AML-193 (cell line): ENCODE measurements around the gene SRGAP2B.
"Not testable (repeated sequence)": the region's sequence is repeated elsewhere in the genome, so short reads cannot be mapped to it uniquely, and the experiment has no call there.

Experiments used
- DNase-seq, 2 experiments: peaks; one replicate each; lab custom pipeline; 2025; lab: John Stamatoyannopoulos, UW

Gene SRGAP2B

DNA sequence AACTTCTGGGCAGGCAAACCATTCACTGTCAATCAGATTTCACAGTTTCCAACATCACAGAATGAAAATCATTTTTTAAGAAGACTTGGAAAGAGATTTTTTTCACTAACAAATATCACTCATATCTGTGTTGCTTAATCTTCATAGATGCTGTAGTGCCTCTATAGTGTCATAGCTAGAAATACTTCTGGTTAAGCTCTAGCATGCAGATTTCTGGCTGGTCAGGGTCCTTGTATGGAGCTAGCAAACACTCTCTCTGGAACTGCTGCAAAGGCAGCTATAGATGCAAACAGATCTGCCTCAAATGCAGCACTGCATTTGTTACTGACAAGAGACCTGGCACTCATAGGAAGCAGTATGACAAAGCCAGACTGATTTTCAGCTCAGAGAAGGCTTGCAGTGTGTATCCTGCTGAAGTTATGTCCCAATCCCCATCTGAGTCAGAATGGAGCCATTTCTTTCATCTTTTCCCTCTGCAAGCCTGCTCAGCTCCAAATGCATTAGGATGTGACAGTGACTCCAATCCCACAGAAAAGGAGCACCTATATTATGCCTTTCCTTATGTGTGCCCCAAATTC lies 99.2 kb downstream of the SRGAP2B start:
- DNase-seq: not testable (repeated sequence)

DNA sequence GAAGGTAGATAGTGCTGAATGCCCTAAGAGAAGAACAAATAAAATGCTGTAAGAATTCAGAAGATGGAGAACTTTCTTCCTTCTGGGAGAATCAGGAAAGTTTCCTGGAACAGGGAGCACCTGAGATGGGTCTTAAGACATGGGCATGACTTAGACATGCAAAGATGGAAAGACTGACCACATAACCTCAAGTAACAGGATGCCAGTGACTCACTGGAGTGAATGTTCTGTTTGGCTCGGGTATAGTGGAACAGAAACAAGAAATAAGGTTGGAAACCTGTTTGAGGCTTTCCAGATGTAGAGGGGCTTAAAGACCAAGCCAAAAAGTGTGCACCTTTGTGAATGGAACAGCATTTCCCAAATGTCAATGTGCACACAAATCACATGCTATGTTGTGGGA lies 102.2 kb downstream of the SRGAP2B start:
- DNase-seq: not testable (repeated sequence)

DNA sequence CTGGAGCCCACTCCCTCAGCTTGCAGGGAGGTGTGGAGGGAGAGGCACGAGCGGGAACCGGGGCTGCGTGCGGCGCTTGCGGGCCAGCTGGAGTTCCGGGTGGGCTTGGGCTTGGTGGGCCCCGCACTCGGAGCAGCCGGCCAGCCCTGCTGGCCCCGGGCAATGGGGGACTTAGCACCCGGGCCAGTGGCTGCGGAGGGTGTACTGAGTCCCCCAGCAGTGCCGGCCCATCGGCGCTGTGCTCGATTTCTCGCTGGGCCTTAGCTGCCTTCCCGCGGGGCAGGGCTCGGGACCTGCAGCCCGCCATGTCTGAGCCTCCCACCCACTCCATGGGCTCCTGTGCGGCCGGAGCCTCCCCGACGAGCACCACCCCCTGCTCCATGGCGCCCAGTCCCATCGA lies 104.5 kb downstream of the SRGAP2B start:
- not testable (repeated sequence) for DNase-seq

DNA sequence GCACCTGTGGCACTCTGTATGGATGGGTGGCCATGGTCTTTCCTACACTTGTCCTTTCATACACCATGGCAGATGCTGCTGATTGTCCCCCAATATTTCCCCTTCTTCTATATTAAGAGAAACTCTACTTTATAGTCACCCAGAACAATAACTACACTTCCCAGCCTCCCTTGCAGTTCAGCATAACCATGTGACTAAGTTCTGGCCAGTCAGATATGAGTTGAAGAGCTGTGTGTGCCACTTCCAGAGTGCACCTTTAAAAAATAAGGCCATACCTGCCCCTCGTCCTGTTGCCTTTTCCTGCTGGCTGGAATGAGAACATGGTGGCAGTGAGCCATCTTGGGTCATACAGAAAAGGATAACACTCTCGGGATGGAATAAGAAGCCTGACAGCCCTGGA lies 108.0 kb downstream of the SRGAP2B start:
- not testable (repeated sequence) for DNase-seq

DNA sequence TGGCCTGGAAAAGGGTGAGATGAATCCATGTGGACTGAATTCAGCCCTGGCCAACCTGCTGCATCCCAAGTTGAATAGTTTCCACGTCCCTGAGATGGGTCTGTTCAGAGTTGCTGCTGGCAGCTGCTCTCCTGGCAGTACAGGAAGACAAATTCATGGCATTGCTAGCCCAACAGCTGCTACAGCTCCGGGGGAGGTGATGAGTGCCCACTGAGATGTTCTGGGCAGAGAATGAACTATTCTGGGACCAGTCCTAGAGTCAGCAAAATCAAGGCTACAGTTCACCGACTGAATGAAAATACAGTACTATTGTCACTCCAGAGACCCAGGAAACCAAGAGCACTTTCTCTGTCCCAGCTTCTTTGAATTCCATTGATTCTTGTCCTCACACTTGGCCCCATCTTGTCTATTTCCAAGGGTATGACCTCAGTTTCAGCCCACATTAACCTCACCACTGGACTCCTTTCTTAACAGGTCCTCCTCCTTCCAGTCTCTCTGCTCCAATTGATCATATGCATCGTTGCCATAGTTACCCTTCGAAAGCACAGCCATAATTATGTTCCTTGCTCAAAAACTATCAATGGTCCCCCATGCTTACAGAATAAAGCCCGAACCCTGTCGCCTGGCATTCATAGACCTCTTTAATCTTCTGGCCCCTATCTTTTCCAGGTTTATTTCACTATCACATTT lies 108.8 kb downstream of the SRGAP2B start:
- DNase-seq: not testable (repeated sequence)

DNA sequence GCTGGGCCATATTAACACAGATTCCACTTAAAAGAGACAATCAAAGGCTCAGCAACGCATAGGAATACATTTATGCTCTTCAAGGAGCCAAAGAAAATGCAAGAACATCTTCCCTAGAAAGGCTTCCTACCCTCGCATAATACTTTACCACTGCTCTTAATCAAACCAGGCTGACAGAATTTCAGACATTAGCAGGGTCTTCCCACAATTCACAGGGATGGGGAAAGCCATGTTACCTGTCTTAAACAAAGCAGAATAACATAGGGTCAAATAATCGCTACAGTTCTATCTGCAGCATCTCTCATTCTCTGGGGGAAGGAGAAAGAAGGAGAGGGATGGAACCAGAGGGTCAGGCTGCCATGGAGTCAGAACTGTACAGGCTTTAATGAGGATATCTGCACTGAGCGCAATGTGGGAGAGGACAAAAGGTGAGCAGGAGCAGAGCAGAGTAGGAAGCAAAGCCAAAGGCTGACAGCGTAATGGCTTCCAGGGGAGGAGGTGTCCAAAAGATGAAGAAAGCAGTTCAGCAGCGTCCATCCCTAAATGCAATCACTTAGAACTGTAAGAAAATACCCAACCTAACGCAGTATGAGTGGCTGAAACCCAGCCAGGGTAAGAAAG lies 109.5 kb downstream of the SRGAP2B start:
- not testable (repeated sequence) for DNase-seq

DNA sequence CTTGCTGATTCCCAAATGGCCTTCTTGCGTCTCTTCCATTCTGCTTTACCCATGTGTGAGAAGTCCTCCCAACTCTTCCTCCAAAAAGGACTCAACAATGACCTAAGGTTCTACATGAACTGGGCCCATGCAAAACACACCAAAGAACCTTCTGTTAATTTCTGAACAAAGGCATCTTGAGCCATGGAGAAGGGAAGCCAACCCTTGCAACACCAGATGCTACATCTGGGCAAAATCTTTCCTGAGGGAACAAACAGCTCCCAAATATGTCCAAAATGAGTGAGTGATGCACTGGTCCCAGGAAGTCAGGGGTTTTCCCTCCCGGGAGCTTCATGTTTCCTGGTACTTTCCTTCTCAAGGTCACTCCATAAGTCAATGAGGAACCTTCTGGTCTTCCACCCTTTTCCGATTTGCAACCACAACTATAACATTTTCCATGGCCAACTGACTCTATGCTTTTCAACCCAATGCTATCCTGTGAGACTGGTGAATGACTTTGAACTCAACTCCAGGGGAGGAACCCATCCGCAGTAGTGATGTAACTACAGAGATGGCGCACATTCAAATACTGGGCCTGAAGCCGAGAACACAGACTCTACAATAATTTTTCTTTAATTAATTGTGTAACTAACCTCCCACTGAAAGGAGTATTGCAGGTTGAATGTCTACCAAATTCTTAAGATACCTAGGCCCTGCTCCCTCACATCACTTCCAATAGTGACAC lies 112.2 kb downstream of the SRGAP2B start:
- not testable (repeated sequence) for DNase-seq

DNA sequence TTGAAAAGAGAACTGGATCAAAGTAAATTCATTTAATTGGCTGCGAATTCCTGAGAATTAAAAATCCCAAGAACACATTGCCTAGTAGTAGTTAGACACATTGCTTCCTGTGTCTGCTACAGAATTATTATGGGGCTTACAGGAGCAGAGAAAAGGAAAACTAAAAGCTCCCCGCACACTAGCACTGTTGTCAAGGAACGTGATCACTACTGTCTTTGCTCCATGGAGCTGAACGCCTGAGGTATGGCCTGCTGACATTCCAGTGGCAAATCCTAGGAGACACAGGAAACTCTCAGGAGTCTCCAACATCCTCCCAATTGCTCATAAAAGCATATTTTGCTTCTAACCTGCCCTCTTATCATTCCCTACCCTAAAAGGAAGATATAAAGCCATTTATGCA lies 114.0 kb downstream of the SRGAP2B start:
- DNase-seq: not testable (repeated sequence)

DNA sequence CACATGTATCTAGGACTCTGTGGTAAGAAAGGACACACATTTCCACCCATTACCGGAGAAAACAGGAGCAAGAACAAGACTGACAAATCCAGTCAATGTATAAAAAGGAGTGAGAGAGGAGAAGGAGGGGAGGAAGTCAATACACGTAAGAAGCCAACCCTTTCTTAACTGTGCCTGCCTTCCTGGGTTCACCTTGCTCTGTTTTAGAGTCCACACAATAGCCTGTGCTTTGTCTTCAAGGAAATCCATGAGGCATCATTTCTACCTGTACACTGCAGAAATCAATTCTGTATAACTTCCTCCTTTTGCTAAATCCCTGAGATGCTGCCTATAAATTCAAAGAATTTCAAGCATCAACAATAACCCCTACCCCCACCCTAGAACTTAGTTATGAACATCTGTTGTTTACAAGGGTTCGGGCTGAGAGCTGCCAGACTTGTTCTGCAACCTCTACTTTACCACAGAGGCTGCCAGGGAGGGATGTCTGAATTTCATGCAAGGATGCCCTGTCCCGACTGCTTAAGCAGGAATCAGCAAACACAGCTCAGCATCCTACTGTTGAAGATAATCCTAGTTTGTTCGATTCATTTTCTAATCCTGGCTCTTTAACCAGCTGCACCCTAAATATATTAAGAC lies 115.0 kb downstream of the SRGAP2B start:
- DNase-seq: not testable (repeated sequence)

DNA sequence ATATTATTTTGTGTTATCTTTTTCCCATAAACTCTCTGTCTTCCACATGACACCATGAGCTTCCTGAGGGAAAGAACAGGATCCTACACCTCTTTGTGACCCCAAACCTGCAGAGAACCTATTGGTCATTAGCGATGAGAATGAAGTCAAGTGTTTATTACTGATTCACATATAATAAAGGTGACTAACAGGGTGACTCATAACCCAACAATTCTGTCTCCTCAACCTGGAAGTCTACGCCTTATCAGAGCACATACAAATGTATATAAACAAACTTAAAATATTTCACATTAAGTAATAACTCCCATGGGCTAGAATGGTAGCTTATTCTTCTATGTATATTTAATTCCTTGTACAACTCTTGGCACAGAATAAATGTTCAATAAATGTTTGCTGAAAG lies 117.3 kb downstream of the SRGAP2B start:
- DNase-seq: not testable (repeated sequence)

DNA sequence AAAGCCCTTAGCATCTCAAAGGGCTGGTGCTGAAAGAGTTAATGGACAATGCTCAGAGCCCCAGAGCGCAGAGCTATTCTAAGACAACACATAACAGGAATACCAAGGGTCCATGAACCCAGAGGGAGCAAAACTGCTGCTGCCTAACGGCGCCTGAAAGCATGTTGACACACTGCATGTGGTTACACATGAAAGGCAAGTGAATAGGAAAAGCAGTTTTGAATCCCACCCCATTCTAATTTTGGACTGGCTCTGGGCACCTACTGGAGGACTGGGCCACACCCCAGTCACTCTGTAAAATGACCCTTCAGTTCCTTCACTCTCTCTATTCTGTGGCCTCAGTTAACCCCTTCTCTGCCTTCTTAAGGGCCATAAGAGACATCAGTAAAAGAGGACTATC lies 123.2 kb downstream of the SRGAP2B start:
- not testable (repeated sequence) for DNase-seq

DNA sequence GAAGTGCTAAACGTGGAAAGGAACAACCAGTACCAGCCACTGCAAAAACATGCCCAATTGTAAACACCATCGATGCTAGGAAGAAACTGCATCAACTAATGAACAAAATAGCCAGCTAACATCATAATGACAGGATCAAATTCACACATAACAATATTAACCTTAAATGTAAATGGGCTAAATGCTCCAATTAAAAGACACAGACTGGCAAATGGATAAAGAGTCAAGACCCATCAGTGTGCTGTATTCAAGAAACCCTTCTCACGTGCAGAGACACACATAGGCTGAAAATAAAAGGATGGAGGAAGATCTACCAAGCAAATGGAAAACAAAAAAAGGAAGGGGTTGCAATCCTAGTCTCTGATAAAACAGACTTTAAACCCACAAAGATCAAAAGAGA lies 128.6 kb downstream of the SRGAP2B start:
- DNase-seq: not testable (repeated sequence)

DNA sequence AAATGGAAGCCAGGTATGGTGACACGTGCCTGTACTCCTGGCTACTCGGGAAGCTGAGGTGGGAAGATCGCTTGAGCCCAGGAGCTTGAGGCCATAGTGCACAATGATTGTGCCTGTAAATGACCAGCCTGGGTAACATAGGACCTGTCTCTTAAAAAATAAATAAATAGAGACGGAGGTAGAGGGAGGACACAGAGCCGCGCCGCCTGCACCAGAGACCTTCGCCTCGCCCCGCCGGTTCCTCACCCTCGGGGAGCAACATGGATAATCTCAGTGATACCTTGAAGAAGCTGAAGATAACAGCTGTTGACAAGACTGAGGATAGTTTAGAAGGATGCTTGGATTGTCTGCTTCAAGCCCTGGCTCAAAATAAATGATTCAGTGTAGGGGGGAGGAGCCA lies 130.4 kb downstream of the SRGAP2B start:
- not testable (repeated sequence) for DNase-seq

DNA sequence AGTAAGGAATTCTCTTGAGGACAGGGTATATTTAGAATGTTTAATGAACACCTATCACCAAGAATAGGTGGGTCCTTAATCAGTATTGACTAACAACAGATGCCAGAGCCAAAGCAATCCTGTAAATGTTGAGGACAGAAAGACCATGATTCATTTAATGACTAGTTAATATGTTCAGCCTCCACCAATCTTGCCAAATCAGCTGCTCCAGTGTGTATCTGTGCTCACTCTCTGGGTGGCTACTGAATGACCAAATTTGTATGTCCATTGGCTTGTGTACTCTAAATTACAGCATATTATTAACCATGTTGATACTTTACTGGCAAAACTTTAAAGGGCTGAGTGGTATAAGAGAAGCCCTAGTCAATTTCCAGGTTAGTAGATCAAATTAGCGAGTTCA lies 130.9 kb downstream of the SRGAP2B start:
- not testable (repeated sequence) for DNase-seq

DNA sequence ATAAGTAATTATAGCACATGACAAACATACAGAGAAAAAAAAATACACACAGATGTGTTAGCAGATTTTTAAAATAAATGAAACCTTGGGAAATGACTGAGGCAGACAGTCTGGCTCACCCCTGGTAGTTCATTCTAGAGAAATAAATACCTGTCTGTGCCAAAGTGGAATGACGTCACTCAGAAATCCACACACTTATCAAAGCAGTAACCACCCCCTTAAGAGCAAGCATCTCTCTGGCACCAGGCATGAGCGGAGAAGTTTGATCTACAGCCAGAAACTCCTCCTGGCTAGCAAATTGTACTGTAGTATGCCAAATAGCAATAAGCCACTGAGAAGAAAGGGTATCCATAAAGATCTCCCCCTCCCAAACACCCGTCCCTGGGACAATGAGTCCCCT lies 131.6 kb downstream of the SRGAP2B start:
- not testable (repeated sequence) for DNase-seq

DNA sequence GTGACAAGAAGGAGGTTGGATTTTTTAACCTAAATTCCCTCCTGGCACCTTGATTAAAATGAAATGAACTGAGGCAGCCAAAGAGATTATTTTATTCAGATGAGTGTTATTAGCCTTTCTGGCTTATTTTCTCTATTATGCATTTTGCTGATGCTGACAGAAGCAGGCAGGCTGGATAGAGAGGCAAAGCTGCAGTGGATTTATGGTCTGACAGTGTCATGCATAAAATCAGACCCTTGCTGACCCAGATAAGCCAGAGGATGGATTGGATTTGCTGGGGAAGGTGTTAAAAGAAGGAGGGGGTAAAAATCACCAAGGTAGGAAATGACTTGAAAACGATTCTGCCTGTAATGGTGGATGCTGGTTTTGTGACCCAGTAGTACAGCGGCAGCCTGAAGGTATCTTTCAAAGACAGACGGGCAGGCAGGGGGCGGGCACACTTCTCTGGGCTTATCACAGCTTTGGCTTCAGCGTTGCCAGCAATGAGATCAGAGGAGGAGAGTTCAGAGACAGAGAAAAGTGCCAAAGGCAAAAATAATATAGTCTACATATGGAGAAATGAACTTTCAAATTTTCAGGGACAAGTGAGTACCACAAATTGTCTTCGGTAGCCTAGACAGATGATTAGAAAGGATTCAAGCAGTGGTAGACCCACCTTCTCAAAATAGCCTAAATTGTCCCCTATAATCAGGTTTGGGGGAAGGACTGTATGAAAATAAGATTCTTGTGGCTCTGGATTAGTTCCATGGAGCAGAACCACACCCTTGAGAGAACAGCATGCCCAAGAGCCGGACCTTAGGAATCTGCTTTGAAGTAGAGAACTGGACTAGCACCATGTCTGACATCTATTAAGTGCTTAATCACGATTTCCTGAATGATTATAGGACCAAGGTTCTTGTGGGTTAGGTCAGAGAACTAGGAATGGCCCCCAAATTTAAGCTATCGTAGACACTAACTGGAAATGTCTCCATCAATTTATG lies 133.2 kb downstream of the SRGAP2B start:
- DNase-seq: not testable (repeated sequence)

DNA sequence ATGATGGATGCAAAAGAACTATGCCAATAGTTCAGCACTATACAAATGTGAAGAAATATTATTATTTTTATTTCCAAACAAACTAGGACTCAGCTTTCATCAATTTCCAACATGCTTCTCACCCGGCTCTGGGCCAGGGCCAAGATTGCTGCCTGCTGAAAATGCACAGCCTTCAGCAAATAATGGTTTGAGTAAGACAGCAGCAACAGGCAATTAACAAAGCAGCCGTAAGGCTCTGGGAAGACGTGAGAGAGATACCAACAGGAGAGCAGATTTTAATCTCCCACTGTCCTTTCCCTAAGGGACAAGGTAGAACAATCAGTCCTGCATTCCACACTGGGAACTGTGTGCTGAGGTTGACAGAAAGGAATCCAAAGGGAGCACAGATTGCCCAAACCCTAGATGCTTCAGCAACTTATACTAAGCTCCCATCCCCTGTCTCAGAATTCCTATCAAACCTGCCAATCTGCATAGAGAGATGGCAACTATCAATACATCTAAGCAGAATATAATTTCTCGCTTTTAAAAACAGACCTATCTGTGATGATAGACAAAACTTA lies 134.1 kb downstream of the SRGAP2B start:
- DNase-seq: not testable (repeated sequence)

DNA sequence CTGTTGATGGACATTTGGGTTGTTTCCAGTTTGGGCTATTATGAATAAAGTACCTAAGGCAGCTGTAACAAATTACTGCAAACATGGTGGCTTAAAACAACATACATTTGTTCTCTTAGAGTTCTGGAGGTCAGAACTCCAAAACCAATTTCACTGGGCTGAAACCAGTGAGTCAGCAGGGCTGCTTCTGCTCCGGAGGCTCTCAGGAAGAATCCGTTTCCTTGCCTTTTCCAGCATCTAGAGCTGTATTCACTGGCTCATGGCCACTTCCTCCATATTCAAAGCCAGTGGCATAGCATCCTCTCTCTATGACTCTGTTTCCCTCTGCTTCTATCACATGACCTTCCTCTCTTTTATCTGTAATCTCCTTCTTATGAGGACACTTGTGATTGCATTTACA lies 146.7 kb downstream of the SRGAP2B start:
- not testable (repeated sequence) for DNase-seq

DNA sequence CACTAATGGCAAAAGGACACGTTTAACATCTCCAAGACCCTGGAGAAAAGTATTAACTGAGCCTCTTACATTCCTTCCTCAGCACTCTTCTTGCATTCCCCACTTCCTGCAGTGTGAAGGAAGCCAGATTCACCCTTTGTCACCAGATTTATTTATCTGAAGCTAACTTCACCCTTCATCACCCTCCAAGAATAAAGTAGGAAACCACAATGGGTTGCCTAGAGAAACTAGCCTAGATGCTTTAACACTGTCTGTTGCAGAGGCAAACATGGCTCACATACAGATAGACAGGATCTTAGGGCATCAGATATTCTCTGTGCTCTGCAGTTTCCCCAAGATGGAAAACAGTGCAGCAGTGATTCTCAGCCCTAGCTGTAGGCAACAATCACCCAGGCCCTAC lies 147.6 kb downstream of the SRGAP2B start:
- not testable (repeated sequence) for DNase-seq
